ENCODE measurements around the gene CYP4A11.
"Not testable (repeated sequence)": the region's sequence is repeated elsewhere in the genome, so short reads cannot be mapped to it uniquely, and the experiment has no call there.

Gene CYP4A11

GRCh38 chr1:46941135-46941694 is at the start of gene CYP4A11:
Gene CYP4A11, minus strand, starts transcription at chr1:46941476. Its CDS starts 43 bp downstream, at chr1:46941433.
- no peak for DNase-seq (ENCODE audit: low spot score)

GRCh38 chr1:46990541-46990940 is 49.3 kb upstream of the CYP4A11 start:
- DNase-seq (ENCODE audit: low spot score): not testable (repeated sequence)

GRCh38 chr1:46983830-46984586 is 42.7 kb upstream of the CYP4A11 start:
- no peak for DNase-seq (ENCODE audit: low spot score)

GRCh38 chr1:46983166-46983829 is 42.0 kb upstream of the CYP4A11 start:
- no peak for DNase-seq (ENCODE audit: low spot score)

GRCh38 chr1:46969014-46969619 is 27.8 kb upstream of the CYP4A11 start:
- no peak for DNase-seq (ENCODE audit: low spot score)

- DNase-seq (ENCODE audit: low spot score): peak; percentile 17
Observed at GRCh38 chr1:46962272-46962671, 21.0 kb upstream of the CYP4A11 start.

- no peak for DNase-seq (ENCODE audit: low spot score)
Observed at GRCh38 chr1:46961066-46961758, 19.9 kb upstream of the CYP4A11 start.

GRCh38 chr1:46960250-46960649 is 19.0 kb upstream of the CYP4A11 start:
- DNase-seq (ENCODE audit: low spot score): no peak

- DNase-seq (ENCODE audit: low spot score): not testable (repeated sequence)
Observed at GRCh38 chr1:46955116-46955515, 13.8 kb upstream of the CYP4A11 start.

- DNase-seq (ENCODE audit: low spot score): not testable (repeated sequence)
Observed at GRCh38 chr1:46953847-46954246, 12.6 kb upstream of the CYP4A11 start.

- not testable (repeated sequence) for DNase-seq (ENCODE audit: low spot score)
Observed at GRCh38 chr1:46949417-46949666, 8.1 kb upstream of the CYP4A11 start.

GRCh38 chr1:46948629-46949416 is 7.5 kb upstream of the CYP4A11 start:
- DNase-seq (ENCODE audit: low spot score): peak; percentile 60

- DNase-seq (ENCODE audit: low spot score): not testable (repeated sequence)
Observed at GRCh38 chr1:46947706-46948105, 6.4 kb upstream of the CYP4A11 start.

- DNase-seq (ENCODE audit: low spot score): no peak
Observed at GRCh38 chr1:46942086-46942485, 810 bp upstream of the CYP4A11 start.

GRCh38 chr1:46940307-46940706 is 969 bp downstream of the CYP4A11 start:
- no peak for DNase-seq (ENCODE audit: low spot score)

GRCh38 chr1:46937270-46937669 is 4.0 kb downstream of the CYP4A11 start:
- DNase-seq (ENCODE audit: low spot score): no peak

GRCh38 chr1:46936788-46937187 is 4.5 kb downstream of the CYP4A11 start:
- DNase-seq (ENCODE audit: low spot score): no peak

GRCh38 chr1:46934852-46935251 is 6.4 kb downstream of the CYP4A11 start:
- peak; percentile 25 for DNase-seq (ENCODE audit: low spot score)

- not testable (repeated sequence) for DNase-seq (ENCODE audit: low spot score)
Observed at GRCh38 chr1:46932020-46932419, 9.3 kb downstream of the CYP4A11 start.

GRCh38 chr1:46931151-46931550 is 10.1 kb downstream of the CYP4A11 start:
- no peak for DNase-seq (ENCODE audit: low spot score)

- no peak for DNase-seq (ENCODE audit: low spot score)
Observed at GRCh38 chr1:46927249-46927835, 13.9 kb downstream of the CYP4A11 start.

All from kidney tubule cell (primary cell).